HepG2 (cell line): Measurements from ENCODE around the gene ZNF74. TPM values are rescaled to one million over a fixed set of nuclear protein-coding genes. Genes with fewer than 3 reads are reported as not detected.

Source experiments
- GATAD2A ChIP-seq: IDR thresholded peaks from 2 replicates; pipeline ENCODE4 v1.6.1; 2016
- HDAC2 ChIP-seq: sonication (generic); formaldehyde crosslinking; IDR thresholded peaks from 2 replicates; pipeline ENCODE4 v1.4.0; 2020; ENCODE audit warnings: missing genetic modification reagents
- HOXA5 ChIP-seq: sonication (generic); formaldehyde crosslinking; IDR thresholded peaks from 2 replicates; pipeline ENCODE4 v1.4.0; 2020; ENCODE audit warnings: missing genetic modification reagents
- MED8 ChIP-seq: sonication (generic); formaldehyde crosslinking; IDR thresholded peaks from 2 replicates; pipeline ENCODE4 v1.8.1; 2023; ENCODE audit warnings: mild to moderate bottlenecking, missing genetic modification reagents; ENCODE audit not compliant: insufficient replicate concordance
- MLLT10 ChIP-seq: sonication (generic); formaldehyde crosslinking; IDR thresholded peaks from 2 replicates; pipeline ENCODE4 v1.4.0; 2020; ENCODE audit warnings: missing genetic modification reagents
- NCOR1 ChIP-seq: fragments of 200-600 bp; sonication (generic); IDR thresholded peaks from 2 replicates; pipeline ENCODE4 v1.7.0; 2017; ENCODE audit warnings: antibody characterized with exemption, low read length, borderline replicate concordance
- SMYD3 ChIP-seq: sonication (generic); formaldehyde crosslinking; IDR thresholded peaks from 2 replicates; pipeline ENCODE4 v1.8.1; 2023; ENCODE audit warnings: mild to moderate bottlenecking, missing genetic modification reagents
- SYNCRIP ChIP-seq: fragments of 200-400 bp; formaldehyde crosslinking; IDR thresholded peaks from 2 replicates; pipeline ENCODE4 v1.6.1; 2018; ENCODE audit warnings: mild to moderate bottlenecking, low read depth, low read length; ENCODE audit not compliant: insufficient read depth
- TAF15 ChIP-seq: fragments of 200-400 bp; formaldehyde crosslinking; IDR thresholded peaks from one replicate; pipeline ENCODE4 v1.6.1; 2018; ENCODE audit warnings: mild to moderate bottlenecking, low read depth, low read length; ENCODE audit not compliant: poor library complexity, severe bottlenecking
- THYN1 ChIP-seq: sonication (generic); formaldehyde crosslinking; IDR thresholded peaks from 2 replicates; pipeline ENCODE4 v1.8.1; 2023; ENCODE audit warnings: low read depth, mild to moderate bottlenecking, moderate library complexity, missing genetic modification reagents, borderline replicate concordance
- ZKSCAN8 ChIP-seq: IDR thresholded peaks from 2 replicates; pipeline ENCODE4 v1.6.1; 2016; ENCODE audit warnings: borderline replicate concordance, missing genetic modification reagents, missing compliant biosample characterization
- ZNF333 ChIP-seq: sonication (generic); formaldehyde crosslinking; IDR thresholded peaks from 2 replicates; pipeline ENCODE4 v1.4.0; 2020; ENCODE audit warnings: mild to moderate bottlenecking, missing genetic modification reagents, borderline replicate concordance
- ZNF335 ChIP-seq: sonication (generic); formaldehyde crosslinking; IDR thresholded peaks from 2 replicates; pipeline ENCODE4 v1.4.0; 2020; ENCODE audit warnings: missing genetic modification reagents
- ZNF652 ChIP-seq: IDR thresholded peaks from 2 replicates; pipeline ENCODE4 v1.6.1; 2016; ENCODE audit warnings: low read depth, borderline replicate concordance
- ZNF724P ChIP-seq: sonication (generic); formaldehyde crosslinking; IDR thresholded peaks from 2 replicates; pipeline ENCODE4 v1.8.0; 2022; ENCODE audit warnings: missing genetic modification reagents, borderline replicate concordance
- polyA plus RNA-seq, 8 experiments: library from polyadenylated mRNA; depleted of rRNA in 3 of 8; stranded (reverse) in 7 of 8; unstranded in 1 of 8; fragments of >200 nt; fragmentation: Illumina TruSeq in 4 of 8; extraction: Trizol in 4 of 8; gene quantifications; 2 replicates each; pipeline versions ENCODE4 v1.2.1 to v1.2.3, GENCODE V29; 2011 to 2016; ENCODE audit warnings: low read depth in 4 of 8, missing spikeins in 1 of 8, mixed read lengths in 1 of 8; ENCODE audit not compliant: insufficient read depth in 1 of 8
- total RNA-seq, 5 experiments: library from RNA; depleted of rRNA; stranded (reverse); fragments of >200 nt; fragmentation: Illumina TruSeq; extraction: Trizol; gene quantifications; 2 replicates each; pipeline ENCODE4 v1.2.3, GENCODE V29; 2016; ENCODE audit warnings: low read depth in 1 of 5
- TF ChIP-seq, protein P1 (sequence below): IDR thresholded peaks from 2 replicates; pipeline ENCODE4 v1.6.1; 2016; ENCODE audit warnings: low read depth, missing genetic modification reagents, missing compliant biosample characterization
- TF ChIP-seq, protein P2 (sequence below): sonication (generic); formaldehyde crosslinking; IDR thresholded peaks from 2 replicates; pipeline ENCODE4 v1.4.0; 2020; ENCODE audit warnings: missing genetic modification reagents, borderline replicate concordance

Gene ZNF74
- total and polyA plus RNA-seq, 2 of the 13 experiments (the other 11 are each of a cell fraction or from before 2014, with no cell fraction given), result 6.3 to 9.1 TPM

DNA sequence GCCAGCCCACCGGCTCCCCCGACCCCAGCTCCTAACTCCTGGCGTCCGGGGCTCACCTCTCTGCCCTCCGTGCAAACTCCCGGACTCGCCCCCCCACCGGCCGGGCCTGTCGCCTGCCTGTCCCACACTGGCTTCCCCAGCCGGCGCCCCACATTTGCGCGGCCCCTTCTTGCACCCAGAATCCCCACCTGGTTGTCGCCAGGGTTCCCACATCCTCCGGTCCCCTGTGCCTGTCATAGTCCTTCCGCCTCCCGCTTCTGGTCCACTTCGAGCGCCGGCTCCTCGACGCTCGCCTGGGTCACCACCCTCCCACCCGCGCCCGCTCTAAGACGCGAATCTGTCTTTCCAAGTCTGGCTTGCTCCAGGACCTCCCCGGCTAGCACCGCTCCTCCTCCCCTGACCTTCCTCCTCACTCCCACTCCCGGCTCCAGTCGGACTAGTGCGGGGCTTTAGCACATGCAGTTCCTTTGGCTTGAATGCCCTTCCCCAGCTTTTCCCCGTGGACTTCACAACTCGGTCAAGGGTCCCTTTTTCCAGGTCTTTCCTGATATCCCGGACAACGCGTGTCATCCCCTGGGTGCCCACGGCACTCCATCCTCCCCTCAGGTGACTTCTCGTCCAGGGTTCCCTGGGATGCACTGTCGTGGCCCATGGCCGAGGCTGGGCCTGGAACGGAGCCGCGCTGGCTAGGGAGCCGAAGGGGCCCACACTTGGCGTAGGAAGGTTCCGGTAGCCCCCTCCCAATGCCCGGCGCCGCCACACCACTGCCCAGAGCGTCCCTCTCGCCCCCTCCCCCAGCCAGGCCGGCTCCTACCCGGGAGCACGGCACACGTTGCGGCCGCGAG is 43.0 kb downstream of the ZNF74 start (continued):
- TF ChIP-seq ZNF335 (no peak), TAF15 (no peak), HOXA5 (CRISPR knock-in tag) (no peak), ZKSCAN8 (CRISPR knock-in tag) (no peak), SYNCRIP (no peak), THYN1 (CRISPR knock-in tag) (no peak), ZNF652 (CRISPR knock-in tag) (no peak), MED8 (CRISPR knock-in tag) (no peak), MLLT10 (CRISPR knock-in tag) (no peak), HDAC2 (CRISPR knock-in tag) (0 out of 2 replicates have a peak, but pooled peaks have one; percentile 11), GATAD2A (no peak), NCOR1 (no peak), ZNF724P (no peak), SMYD3 (CRISPR knock-in tag) (no peak), ZNF333 (CRISPR knock-in tag) (no peak)
- TF ChIP-seq, protein P1, sequence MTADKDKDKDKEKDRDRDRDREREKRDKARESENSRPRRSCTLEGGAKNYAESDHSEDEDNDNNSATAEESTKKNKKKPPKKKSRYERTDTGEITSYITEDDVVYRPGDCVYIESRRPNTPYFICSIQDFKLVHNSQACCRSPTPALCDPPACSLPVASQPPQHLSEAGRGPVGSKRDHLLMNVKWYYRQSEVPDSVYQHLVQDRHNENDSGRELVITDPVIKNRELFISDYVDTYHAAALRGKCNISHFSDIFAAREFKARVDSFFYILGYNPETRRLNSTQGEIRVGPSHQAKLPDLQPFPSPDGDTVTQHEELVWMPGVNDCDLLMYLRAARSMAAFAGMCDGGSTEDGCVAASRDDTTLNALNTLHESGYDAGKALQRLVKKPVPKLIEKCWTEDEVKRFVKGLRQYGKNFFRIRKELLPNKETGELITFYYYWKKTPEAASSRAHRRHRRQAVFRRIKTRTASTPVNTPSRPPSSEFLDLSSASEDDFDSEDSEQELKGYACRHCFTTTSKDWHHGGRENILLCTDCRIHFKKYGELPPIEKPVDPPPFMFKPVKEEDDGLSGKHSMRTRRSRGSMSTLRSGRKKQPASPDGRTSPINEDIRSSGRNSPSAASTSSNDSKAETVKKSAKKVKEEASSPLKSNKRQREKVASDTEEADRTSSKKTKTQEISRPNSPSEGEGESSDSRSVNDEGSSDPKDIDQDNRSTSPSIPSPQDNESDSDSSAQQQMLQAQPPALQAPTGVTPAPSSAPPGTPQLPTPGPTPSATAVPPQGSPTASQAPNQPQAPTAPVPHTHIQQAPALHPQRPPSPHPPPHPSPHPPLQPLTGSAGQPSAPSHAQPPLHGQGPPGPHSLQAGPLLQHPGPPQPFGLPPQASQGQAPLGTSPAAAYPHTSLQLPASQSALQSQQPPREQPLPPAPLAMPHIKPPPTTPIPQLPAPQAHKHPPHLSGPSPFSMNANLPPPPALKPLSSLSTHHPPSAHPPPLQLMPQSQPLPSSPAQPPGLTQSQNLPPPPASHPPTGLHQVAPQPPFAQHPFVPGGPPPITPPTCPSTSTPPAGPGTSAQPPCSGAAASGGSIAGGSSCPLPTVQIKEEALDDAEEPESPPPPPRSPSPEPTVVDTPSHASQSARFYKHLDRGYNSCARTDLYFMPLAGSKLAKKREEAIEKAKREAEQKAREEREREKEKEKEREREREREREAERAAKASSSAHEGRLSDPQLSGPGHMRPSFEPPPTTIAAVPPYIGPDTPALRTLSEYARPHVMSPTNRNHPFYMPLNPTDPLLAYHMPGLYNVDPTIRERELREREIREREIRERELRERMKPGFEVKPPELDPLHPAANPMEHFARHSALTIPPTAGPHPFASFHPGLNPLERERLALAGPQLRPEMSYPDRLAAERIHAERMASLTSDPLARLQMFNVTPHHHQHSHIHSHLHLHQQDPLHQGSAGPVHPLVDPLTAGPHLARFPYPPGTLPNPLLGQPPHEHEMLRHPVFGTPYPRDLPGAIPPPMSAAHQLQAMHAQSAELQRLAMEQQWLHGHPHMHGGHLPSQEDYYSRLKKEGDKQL (CRISPR knock-in tag), result no peak
- TF ChIP-seq, protein P2, sequence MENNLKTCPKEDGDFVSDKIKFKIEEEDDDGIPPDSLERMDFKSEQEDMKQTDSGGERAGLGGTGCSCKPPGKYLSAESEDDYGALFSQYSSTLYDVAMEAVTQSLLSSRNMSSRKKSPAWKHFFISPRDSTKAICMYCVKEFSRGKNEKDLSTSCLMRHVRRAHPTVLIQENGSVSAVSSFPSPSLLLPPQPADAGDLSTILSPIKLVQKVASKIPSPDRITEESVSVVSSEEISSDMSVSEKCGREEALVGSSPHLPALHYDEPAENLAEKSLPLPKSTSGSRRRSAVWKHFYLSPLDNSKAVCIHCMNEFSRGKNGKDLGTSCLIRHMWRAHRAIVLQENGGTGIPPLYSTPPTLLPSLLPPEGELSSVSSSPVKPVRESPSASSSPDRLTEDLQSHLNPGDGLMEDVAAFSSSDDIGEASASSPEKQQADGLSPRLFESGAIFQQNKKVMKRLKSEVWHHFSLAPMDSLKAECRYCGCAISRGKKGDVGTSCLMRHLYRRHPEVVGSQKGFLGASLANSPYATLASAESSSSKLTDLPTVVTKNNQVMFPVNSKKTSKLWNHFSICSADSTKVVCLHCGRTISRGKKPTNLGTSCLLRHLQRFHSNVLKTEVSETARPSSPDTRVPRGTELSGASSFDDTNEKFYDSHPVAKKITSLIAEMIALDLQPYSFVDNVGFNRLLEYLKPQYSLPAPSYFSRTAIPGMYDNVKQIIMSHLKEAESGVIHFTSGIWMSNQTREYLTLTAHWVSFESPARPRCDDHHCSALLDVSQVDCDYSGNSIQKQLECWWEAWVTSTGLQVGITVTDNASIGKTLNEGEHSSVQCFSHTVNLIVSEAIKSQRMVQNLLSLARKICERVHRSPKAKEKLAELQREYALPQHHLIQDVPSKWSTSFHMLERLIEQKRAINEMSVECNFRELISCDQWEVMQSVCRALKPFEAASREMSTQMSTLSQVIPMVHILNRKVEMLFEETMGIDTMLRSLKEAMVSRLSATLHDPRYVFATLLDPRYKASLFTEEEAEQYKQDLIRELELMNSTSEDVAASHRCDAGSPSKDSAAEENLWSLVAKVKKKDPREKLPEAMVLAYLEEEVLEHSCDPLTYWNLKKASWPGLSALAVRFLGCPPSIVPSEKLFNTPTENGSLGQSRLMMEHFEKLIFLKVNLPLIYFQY (CRISPR knock-in tag), result no peak
